Esophagus muscularis mucosa (tissue), 4 donors: ENCODE results near the gene CALML6.

Source experiments
- EP300 ChIP-seq: sonication (generic); formaldehyde crosslinking; IDR thresholded peaks from one replicate; pipeline ENCODE4 v1.6.1; 2017; ENCODE audit warnings: antibody characterized with exemption
- POLR2A ChIP-seq: fragments of 450-650 bp; IDR thresholded peaks from one replicate; pipeline ENCODE4 v1.6.1; 2017; ENCODE audit warnings: antibody characterized with exemption, moderate library complexity, mild to moderate bottlenecking, low read depth
- POLR2AphosphoS5 ChIP-seq, 2 donors: sonication (generic); formaldehyde crosslinking; IDR thresholded peaks; one replicate each; pipeline ENCODE4 v1.6.1; 2017; ENCODE audit warnings: antibody characterized with exemption in 2 of 2
- TF ChIP-seq, protein P1 (sequence below), 3 experiments: fragments of 200-600 bp in 2 of 3; fragments of 450-650 bp in 1 of 3; sonication (generic) in 2 of 3; IDR thresholded peaks; one replicate each; pipeline ENCODE4 v1.5.1; 2017 to 2019; ENCODE audit warnings: antibody characterized with exemption in 3 of 3, mild to moderate bottlenecking in 2 of 3, moderate library complexity in 1 of 3

DNA sequence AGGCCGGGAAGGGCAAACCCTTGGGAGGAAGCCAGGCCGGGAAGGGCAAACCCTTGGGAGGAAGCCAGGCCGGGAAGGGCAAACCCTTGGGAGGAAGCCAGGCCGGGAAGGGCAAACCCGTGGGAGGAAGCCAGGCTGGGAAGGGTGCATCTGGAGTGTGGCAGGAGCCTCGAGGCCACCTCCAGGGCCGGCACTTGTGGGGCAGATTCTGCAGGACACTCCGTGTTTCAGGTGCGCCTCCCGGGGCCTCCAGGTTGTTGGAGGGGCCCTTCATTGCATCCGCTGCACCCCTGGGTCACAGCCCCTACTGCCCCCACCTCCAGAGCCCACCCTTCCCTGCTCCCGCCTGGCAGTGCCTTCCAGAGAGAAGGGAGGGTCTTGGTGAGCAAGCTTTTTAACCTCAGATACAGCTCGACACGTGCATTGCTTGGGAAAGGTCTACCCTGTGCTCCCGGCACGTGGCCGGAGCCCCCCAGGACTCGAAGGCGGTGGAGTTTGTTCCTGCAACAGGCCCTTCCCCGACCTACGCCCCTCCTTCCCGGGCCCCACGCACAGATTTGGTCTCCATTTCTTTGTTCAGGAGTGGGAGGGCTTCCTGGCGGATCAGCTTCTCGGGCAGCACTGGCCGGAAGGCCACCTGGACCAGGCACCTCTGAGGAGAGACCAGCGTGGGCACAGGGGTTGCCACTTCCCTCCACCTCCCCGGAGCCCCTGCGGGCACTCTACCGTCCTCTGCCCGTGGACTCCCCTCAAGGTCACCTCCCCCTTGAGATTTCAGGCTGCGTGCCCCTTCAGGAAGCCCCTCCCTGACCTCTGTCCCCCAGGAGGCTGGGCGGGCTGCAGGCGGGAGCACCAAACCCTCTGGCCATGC, 13.4 kb downstream of the CALML6 start:
- TF ChIP-seq, protein P1, sequence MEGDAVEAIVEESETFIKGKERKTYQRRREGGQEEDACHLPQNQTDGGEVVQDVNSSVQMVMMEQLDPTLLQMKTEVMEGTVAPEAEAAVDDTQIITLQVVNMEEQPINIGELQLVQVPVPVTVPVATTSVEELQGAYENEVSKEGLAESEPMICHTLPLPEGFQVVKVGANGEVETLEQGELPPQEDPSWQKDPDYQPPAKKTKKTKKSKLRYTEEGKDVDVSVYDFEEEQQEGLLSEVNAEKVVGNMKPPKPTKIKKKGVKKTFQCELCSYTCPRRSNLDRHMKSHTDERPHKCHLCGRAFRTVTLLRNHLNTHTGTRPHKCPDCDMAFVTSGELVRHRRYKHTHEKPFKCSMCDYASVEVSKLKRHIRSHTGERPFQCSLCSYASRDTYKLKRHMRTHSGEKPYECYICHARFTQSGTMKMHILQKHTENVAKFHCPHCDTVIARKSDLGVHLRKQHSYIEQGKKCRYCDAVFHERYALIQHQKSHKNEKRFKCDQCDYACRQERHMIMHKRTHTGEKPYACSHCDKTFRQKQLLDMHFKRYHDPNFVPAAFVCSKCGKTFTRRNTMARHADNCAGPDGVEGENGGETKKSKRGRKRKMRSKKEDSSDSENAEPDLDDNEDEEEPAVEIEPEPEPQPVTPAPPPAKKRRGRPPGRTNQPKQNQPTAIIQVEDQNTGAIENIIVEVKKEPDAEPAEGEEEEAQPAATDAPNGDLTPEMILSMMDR (IDR thresholded peaks at IDR 0.05) = no peak
- TF ChIP-seq POLR2AphosphoS5 (IDR thresholded peaks at IDR 0.05) = no peak
- no peak for TF ChIP-seq POLR2A
- no peak for TF ChIP-seq EP300
